PC-9 (cell line): ENCODE measurements around the gene CTNNB1. TPM values are rescaled to one million over a fixed set of nuclear protein-coding genes. Genes with fewer than 3 reads are reported as not detected.
A peak's percentile ranks its signal among the peaks of the same experiment; 100 is the strongest.

ENCODE experiments used
- BruUV-seq: library from RNA; stranded (reverse); fragments of 400-500 nt; replicated peaks from 2 replicates; lab custom pipeline; 2021; lab: Mats Ljungman, UMichigan
- CTCF ChIA-PET: fragments of 300-600 bp; sonication (Branson Sonifier 250); formaldehyde crosslinking; loops from one replicate; lab custom pipeline; 2022; ENCODE audit warnings: antibody characterized with exemption; lab: Charles Lee
- POLR2A ChIA-PET: fragments of 300-600 bp; sonication (Branson Sonifier 250); formaldehyde crosslinking; loops from one replicate; lab custom pipeline; 2022; ENCODE audit warnings: antibody characterized with exemption; ENCODE audit not compliant: unreplicated experiment; lab: Charles Lee
- DNase-seq, 2 experiments: peaks; one replicate each; pipeline versions ENCODE4 v3.0.0 to v3.0.0-alpha.2; 2015 to 2022; ENCODE audit warnings: mixed read lengths in 1 of 2
- H2AFZ ChIP-seq: fragments of 200-600 bp; sonication (generic); 2 replicates; pipeline ENCODE4 v1.8.1; 2017; ENCODE audit warnings: antibody characterized with exemption
- H3F3A ChIP-seq: fragments of 200-600 bp; sonication (generic); 2 replicates; pipeline ENCODE4 v1.8.1; 2017; ENCODE audit warnings: antibody characterized with exemption, mild to moderate bottlenecking, low read depth; ENCODE audit not compliant: insufficient read depth
- H3K27ac ChIP-seq: fragments of 200-600 bp; sonication (generic); 2 replicates; pipeline ENCODE4 v1.6.1; 2016; ENCODE audit warnings: mixed run types
- H3K27me3 ChIP-seq: fragments of 200-600 bp; sonication (generic); 2 replicates; pipeline ENCODE4 v1.6.1; 2016; ENCODE audit warnings: low read depth, mixed run types; ENCODE audit not compliant: insufficient read depth
- H3K36me3 ChIP-seq: fragments of 200-600 bp; sonication (generic); 2 replicates; pipeline ENCODE4 v1.6.1; 2016; ENCODE audit warnings: low read depth, mixed run types
- H3K4me1 ChIP-seq: fragments of 200-600 bp; sonication (generic); replicated peaks from 2 replicates; pipeline ENCODE4 v1.6.1; 2016; ENCODE audit warnings: mixed run types; ENCODE audit not compliant: insufficient read depth
- H3K4me2 ChIP-seq: fragments of 200-600 bp; sonication (generic); 2 replicates; pipeline ENCODE4 v1.6.1; 2017; ENCODE audit warnings: mixed run types
- H3K4me3 ChIP-seq: fragments of 200-600 bp; sonication (generic); 2 replicates; pipeline ENCODE4 v1.6.1; 2016; ENCODE audit warnings: mixed run types
- H3K79me2 ChIP-seq: fragments of 200-600 bp; sonication (generic); 2 replicates; pipeline ENCODE4 v1.6.1; 2017; ENCODE audit warnings: low read depth, mixed run types
- H3K9me2 ChIP-seq: fragments of 200-600 bp; sonication (generic); 2 replicates; pipeline ENCODE4 v1.8.1; 2017; ENCODE audit warnings: mild to moderate bottlenecking; ENCODE audit not compliant: insufficient read depth
- H3K9me3 ChIP-seq: fragments of 200-600 bp; sonication (generic); 2 replicates; pipeline ENCODE4 v1.8.1; 2016; ENCODE audit warnings: low read depth; ENCODE audit not compliant: insufficient read depth
- H4K20me1 ChIP-seq: fragments of 200-600 bp; sonication (generic); 2 replicates; pipeline ENCODE4 v1.8.1; 2017; ENCODE audit not compliant: insufficient read depth
- EZH2 ChIP-seq: fragments of 200-600 bp; sonication (generic); IDR thresholded peaks from 2 replicates; pipeline ENCODE4 v1.8.0; 2017; ENCODE audit warnings: antibody characterized with exemption, low read depth
- intact Hi-C: fragments of 100-400 bp; cut with micrococcal nuclease; formaldehyde crosslinking; loops from one replicate; pipeline ENCODE4 v1.10.0; 2022; ENCODE audit not compliant: unreplicated experiment
- total RNA-seq: library from RNA; stranded (reverse); gene quantifications from 2 replicates; pipeline ENCODE4 v1.2.3, GENCODE V29; 2021
- TF ChIP-seq, protein P1 (sequence below): fragments of 200-600 bp; sonication (generic); conservative IDR thresholded peaks from 2 replicates; pipeline ENCODE4 v1.6.1; 2017; ENCODE audit warnings: mixed run types, antibody characterized with exemption, mild to moderate bottlenecking, moderate library complexity

CTNNB1 gene
- total RNA-seq, 1 experiment from 2014 or later = 251 TPM

GRCh38 chr3:41251593-41251992, 52.3 kb downstream of the CTNNB1 start:
- Histone ChIP-seq H3K27me3 (no peaks in the 10 kb centered on the region), H3K79me2 (no peaks in the 10 kb centered on the region), H3K27ac (no peak overlapping the region), H3F3A (no peaks in the 10 kb centered on the region), H4K20me1 (no peaks in the 10 kb centered on the region), H3K4me2 (no peak overlapping the region), H3K36me3 (no peaks in the 10 kb centered on the region), H3K9me3 (peaks cover 4% of the 10 kb centered on the region; the same call in 1 of the 2 replicates), H3K4me3 (no peak overlapping the region), H3K9me2 (no peaks in the 10 kb centered on the region), H3K4me1 (no peaks in the 10 kb centered on the region), H2AFZ (no peak overlapping the region)
- intact Hi-C loops = no loop called here
- TF ChIP-seq EZH2 = no peak
- TF ChIP-seq, protein P1, sequence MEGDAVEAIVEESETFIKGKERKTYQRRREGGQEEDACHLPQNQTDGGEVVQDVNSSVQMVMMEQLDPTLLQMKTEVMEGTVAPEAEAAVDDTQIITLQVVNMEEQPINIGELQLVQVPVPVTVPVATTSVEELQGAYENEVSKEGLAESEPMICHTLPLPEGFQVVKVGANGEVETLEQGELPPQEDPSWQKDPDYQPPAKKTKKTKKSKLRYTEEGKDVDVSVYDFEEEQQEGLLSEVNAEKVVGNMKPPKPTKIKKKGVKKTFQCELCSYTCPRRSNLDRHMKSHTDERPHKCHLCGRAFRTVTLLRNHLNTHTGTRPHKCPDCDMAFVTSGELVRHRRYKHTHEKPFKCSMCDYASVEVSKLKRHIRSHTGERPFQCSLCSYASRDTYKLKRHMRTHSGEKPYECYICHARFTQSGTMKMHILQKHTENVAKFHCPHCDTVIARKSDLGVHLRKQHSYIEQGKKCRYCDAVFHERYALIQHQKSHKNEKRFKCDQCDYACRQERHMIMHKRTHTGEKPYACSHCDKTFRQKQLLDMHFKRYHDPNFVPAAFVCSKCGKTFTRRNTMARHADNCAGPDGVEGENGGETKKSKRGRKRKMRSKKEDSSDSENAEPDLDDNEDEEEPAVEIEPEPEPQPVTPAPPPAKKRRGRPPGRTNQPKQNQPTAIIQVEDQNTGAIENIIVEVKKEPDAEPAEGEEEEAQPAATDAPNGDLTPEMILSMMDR = no peak
- BruUV-seq = no TSS peak
- ChIA-PET CTCF (no interaction called here), POLR2A (no interaction called here)
- DNase-seq = no peak

GRCh38 chr3:41258239-41258800, 59.0 kb downstream of the CTNNB1 start:
- ChIA-PET POLR2A (interaction anchor here (0.6 kb wide), 1 partner anchor 234 kb away, joined by 3 read pairs; no protein-coding TSS in a partner anchor), CTCF (no interaction called here)
- H3K4me1 ChIP-seq = peaks cover 4% of the 10 kb centered on the region; the same call in 1 of the 2 replicates
- H3K79me2 ChIP-seq = no peaks in the 10 kb centered on the region
- no peaks in the 10 kb centered on the region for H3K36me3 ChIP-seq
- H3K9me3 ChIP-seq = peaks cover 4% of the 10 kb centered on the region; the same call in 1 of the 2 replicates
- no peaks in the 10 kb centered on the region for H3K27me3 ChIP-seq
- 0 out of 2 replicates have a peak, but pooled peaks cover 3% of the 10 kb centered on the region for H3F3A ChIP-seq
- no TSS peak for BruUV-seq
- no peak overlapping the region for H3K27ac ChIP-seq
- H3K4me2 ChIP-seq = no peak overlapping the region
- H3K9me2 ChIP-seq = no peaks in the 10 kb centered on the region
- H4K20me1 ChIP-seq = no peaks in the 10 kb centered on the region
- TF ChIP-seq EZH2 = no peak
- TF ChIP-seq, protein P1 = no peak
- intact Hi-C loops = no loop called here
- DNase-seq = no peak
- H2AFZ ChIP-seq = no peak overlapping the region
- H3K4me3 ChIP-seq = no peak overlapping the region

- no peaks in the 10 kb centered on the region for H3K9me2 ChIP-seq
- BruUV-seq = no TSS peak
- H3K79me2 ChIP-seq = no peaks in the 10 kb centered on the region
- no peak overlapping the region for H3K27ac ChIP-seq
- POLR2A ChIA-PET = interaction anchor here (0.6 kb wide), 1 partner anchor 802 kb away, joined by 4 read pairs; no protein-coding TSS in a partner anchor
- H3K4me2 ChIP-seq = no peak overlapping the region
- intact Hi-C loops = no loop called here
- H3K4me3 ChIP-seq = no peak overlapping the region
- peak in 1 of 2 experiments; percentile 35 for DNase-seq
- H3K4me1 ChIP-seq = peaks cover 4% of the 10 kb centered on the region; the same call in 1 of the 2 replicates
- H3K9me3 ChIP-seq = no peaks in the 10 kb centered on the region
- no peaks in the 10 kb centered on the region for H3K27me3 ChIP-seq
- CTCF ChIA-PET = no interaction called here
- TF ChIP-seq, protein P1 = no peak
- no peak for TF ChIP-seq EZH2
- H3F3A ChIP-seq = 0 out of 2 replicates have a peak, but pooled peaks cover 3% of the 10 kb centered on the region
- H4K20me1 ChIP-seq = no peaks in the 10 kb centered on the region
- no peak overlapping the region for H2AFZ ChIP-seq
- H3K36me3 ChIP-seq = no peaks in the 10 kb centered on the region
These were observed 60.3 kb downstream of the CTNNB1 start for GRCh38 chr3:41259449-41260062.
